GM20000 (cell line): ENCODE data around the gene CNN2.

Experiments used
- DNase-seq: peaks from one replicate; pipeline ENCODE4 v3.0.0; 2012; ENCODE audit warnings: low spot score
- CTCF ChIP-seq: IDR thresholded peaks from 2 replicates; pipeline ENCODE4 v1.5.1; 2012; ENCODE audit warnings: mild to moderate bottlenecking, control low read depth; ENCODE audit errors: extremely low read depth, missing control alignments

The CNN2 gene

GRCh38 chr19:1025960-1026782 is at the start of gene CNN2:
TSS of gene CNN2 (plus strand) at chr19:1026608. CDS start at chr19:1026662, 54 bp downstream.
- peak; percentile 90 for DNase-seq
- no peak for TF ChIP-seq CTCF

- no peak for TF ChIP-seq CTCF
- DNase-seq = no peak
Observed at GRCh38 chr19:977058-977464, 49.3 kb upstream of the CNN2 start.

- no peak for TF ChIP-seq CTCF
- DNase-seq = peak; percentile 88
Observed at GRCh38 chr19:979318-979741, 47.1 kb upstream of the CNN2 start.

GRCh38 chr19:980133-980998 is 46.0 kb upstream of the CNN2 start:
- no peak for TF ChIP-seq CTCF

GRCh38 chr19:982567-983170 is 43.7 kb upstream of the CNN2 start:
- TF ChIP-seq CTCF = peak; percentile 91
- peak; percentile 97 for DNase-seq

More at GRCh38 chr19:980133-980998, 46.0 kb upstream of the CNN2 start:
- no peak for DNase-seq

- TF ChIP-seq CTCF = no peak
- DNase-seq = peak; percentile 100
Observed at GRCh38 chr19:984165-984967, 42.0 kb upstream of the CNN2 start, which contains the start of gene WDR18. TSS of gene WDR18 (plus strand) at chr19:984345. CDS start at chr19:984354, 9 bp downstream.
